ENCODE results near the gene GPNMB.

Gene GPNMB

DNA sequence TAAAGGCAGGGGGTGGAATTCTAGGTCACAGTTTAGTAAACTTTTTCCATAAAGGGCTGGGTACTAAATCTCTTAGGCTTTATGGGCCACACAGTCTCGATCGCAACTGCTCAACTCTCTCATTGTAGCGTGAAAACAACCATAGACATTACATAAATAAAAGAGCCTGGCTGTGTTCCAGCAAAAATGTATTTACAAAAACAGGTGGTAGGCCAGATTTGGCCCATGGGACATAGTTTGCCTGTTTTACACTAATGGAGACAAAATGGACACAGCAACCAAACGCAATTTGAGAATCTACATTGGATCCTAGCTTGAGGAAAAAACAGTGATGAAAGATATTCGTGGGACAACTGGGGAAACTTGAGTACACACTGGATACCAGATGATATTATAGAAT lies 29.3 kb downstream of the GPNMB start:
- TF ChIP-seq, protein P1, sequence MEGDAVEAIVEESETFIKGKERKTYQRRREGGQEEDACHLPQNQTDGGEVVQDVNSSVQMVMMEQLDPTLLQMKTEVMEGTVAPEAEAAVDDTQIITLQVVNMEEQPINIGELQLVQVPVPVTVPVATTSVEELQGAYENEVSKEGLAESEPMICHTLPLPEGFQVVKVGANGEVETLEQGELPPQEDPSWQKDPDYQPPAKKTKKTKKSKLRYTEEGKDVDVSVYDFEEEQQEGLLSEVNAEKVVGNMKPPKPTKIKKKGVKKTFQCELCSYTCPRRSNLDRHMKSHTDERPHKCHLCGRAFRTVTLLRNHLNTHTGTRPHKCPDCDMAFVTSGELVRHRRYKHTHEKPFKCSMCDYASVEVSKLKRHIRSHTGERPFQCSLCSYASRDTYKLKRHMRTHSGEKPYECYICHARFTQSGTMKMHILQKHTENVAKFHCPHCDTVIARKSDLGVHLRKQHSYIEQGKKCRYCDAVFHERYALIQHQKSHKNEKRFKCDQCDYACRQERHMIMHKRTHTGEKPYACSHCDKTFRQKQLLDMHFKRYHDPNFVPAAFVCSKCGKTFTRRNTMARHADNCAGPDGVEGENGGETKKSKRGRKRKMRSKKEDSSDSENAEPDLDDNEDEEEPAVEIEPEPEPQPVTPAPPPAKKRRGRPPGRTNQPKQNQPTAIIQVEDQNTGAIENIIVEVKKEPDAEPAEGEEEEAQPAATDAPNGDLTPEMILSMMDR (conservative IDR thresholded peaks at IDR 0.05; ENCODE audit: control insufficient read depth, insufficient read depth, low read depth, low read length): no peak

DNA sequence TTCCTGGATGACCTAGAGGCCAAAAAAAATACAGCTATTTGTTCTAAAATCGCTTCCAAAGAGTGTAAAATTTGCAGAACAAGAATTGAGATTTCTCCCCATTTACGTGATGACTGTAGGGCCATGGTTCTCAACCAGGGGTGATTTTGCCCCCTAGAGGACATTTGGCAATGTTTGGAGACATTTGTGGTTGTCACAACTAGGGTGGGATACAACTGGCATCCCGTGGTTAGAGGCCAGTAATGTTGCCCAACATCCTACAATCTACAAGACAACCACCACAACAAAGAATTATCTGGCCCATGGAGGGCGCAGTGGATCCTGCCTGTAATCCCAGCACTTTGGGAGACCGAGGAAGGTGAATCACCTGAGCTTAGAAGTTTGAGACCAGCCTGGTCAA lies 29.8 kb downstream of the GPNMB start:
- H3K4me3 ChIP-seq (ENCODE audit: control insufficient read depth, low read depth, low read length): no peak overlapping the region
- TF ChIP-seq, protein P1 (conservative IDR thresholded peaks at IDR 0.05; ENCODE audit: control insufficient read depth, insufficient read depth, low read depth, low read length): peak; percentile 13
- DNase-seq (ENCODE audit: low read depth): no peak

More for the DNA sequence above, 29.3 kb downstream of the GPNMB start:
- no peak for DNase-seq (ENCODE audit: low read depth)
- H3K4me3 ChIP-seq (ENCODE audit: control insufficient read depth, low read depth, low read length): no peak overlapping the region

DNA sequence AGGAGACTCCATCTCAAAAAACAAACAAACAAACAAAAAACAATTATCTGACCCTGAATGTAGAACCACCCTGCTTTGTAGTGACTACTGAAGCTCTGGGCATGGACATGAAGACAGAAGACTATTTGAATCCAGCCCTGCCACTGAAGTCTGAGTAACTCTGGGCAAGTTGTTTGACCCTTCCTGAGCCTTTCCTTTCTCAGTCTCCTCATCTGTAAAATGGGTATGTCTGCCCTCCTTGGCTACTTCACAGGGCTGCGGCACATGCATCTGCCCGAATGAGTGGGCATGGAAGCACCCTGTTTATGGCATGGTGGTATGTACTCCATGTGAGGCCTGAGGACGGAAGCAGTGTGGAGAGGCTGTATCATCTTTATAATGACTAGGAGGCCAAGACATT lies 30.4 kb downstream of the GPNMB start:
- TF ChIP-seq, protein P1 (conservative IDR thresholded peaks at IDR 0.05; ENCODE audit: control insufficient read depth, insufficient read depth, low read depth, low read length): no peak
- no peak overlapping the region for H3K4me3 ChIP-seq (ENCODE audit: control insufficient read depth, low read depth, low read length)
- DNase-seq (ENCODE audit: low read depth): no peak

DNA sequence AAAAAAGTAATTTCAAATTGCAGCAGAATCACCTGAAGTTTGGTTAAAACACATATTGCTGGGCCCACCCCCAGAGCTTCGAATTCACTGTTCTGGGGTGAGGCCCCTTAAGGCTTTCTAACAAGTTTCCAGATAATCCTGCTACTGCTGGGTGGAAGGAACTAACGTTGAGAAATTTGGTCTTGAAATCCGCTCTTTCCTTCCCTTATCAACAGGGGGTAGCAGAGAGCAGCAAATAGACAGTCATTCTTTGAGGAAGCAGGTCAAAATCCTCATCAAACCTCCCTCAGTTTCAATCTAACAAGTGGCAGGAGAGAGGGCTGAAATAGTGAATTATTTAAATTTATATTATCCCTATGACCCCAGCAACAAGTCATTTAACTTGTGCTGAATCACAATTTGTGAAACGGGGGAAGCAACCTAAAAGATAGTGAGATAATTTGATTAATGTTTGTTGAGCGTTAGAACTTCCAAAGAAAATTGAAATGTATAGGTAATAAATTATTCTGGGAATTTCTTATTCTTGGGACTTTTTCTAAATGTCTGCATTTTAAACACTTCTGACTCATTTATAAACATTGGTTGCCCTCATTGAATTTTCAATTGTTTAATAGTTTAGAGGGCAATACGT lies 30.9 kb downstream of the GPNMB start:
- peak; percentile 69 for DNase-seq (ENCODE audit: low read depth)

DNA sequence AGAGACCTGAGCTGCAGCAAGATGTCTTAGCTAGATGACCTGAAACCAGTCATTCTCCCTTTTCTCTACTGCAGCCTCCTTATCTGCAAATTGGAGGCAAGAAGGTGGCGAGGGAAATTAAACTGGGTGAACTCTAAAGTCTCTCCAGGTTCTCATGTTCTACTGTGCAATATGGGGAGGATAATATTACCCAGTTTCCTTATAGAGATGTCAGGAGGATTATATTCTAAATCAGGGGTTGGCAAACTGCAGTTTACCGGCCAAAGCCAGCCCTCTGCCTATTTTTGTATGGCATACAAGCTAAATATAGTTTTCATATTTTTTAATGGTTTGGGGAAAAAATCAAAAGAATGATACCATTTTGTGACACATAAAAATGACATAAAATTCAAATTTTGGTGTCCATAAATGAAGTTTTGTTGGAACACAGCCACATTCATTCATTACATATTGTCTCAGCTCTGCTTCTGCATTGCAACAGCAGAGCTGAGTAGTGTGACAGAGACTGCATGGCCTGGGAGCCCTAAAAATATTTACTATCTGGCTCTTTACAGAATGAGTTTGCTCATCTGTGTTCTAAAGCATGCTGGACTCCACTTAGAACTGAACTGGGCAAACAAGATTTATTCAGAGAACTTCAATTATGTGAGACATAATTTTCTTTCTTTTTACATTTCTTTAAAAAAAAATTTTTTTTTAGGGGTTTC lies 33.4 kb downstream of the GPNMB start:
- no peak for DNase-seq (ENCODE audit: low read depth)
- TF ChIP-seq, protein P1 (conservative IDR thresholded peaks at IDR 0.05; ENCODE audit: control insufficient read depth, insufficient read depth, low read depth, low read length): no peak
- no peak overlapping the region for H3K4me3 ChIP-seq (ENCODE audit: control insufficient read depth, low read depth, low read length)

More for the DNA sequence above, 30.9 kb downstream of the GPNMB start:
- no peak overlapping the region for H3K4me3 ChIP-seq (ENCODE audit: control insufficient read depth, low read depth, low read length)
- TF ChIP-seq, protein P1 (conservative IDR thresholded peaks at IDR 0.05; ENCODE audit: control insufficient read depth, insufficient read depth, low read depth, low read length): peak; percentile 90

DNA sequence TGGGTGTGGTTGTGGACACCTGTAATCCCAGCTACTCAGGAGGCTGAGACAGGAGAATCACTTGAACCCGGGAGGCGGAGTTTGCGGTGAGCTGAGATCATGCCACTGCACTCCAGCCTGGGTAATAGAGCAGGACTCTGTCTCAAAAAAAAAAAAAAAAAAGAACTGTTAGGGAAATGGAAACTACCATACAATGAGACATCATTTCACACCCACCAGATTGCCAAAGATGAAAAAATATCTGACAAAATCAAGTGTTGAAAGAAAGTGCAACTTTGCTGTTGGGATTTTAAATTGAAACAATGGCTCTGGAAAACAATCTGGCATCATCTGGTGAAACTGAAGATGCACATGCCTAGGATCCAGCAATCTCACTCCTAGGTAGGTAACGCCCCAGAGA lies 36.5 kb downstream of the GPNMB start:
- TF ChIP-seq, protein P1 (conservative IDR thresholded peaks at IDR 0.05; ENCODE audit: control insufficient read depth, insufficient read depth, low read depth, low read length): no peak
- no peak overlapping the region for H3K4me3 ChIP-seq (ENCODE audit: control insufficient read depth, low read depth, low read length)
- no peak for DNase-seq (ENCODE audit: low read depth)
